Nucleus accumbens (tissue), 56 donors: ENCODE measurements around the gene CD300A.

Experiments used
- DNase-seq, 56 donors: peaks; one replicate each; lab custom pipeline; 2025; lab: John Stamatoyannopoulos, UW

CD300A gene

GRCh38 chr17:74453665-74454196 lies 12.7 kb upstream of the CD300A start:
- peak in 9 of 56 donors; percentile 41 to 89 (median 80) for DNase-seq

DNA sequence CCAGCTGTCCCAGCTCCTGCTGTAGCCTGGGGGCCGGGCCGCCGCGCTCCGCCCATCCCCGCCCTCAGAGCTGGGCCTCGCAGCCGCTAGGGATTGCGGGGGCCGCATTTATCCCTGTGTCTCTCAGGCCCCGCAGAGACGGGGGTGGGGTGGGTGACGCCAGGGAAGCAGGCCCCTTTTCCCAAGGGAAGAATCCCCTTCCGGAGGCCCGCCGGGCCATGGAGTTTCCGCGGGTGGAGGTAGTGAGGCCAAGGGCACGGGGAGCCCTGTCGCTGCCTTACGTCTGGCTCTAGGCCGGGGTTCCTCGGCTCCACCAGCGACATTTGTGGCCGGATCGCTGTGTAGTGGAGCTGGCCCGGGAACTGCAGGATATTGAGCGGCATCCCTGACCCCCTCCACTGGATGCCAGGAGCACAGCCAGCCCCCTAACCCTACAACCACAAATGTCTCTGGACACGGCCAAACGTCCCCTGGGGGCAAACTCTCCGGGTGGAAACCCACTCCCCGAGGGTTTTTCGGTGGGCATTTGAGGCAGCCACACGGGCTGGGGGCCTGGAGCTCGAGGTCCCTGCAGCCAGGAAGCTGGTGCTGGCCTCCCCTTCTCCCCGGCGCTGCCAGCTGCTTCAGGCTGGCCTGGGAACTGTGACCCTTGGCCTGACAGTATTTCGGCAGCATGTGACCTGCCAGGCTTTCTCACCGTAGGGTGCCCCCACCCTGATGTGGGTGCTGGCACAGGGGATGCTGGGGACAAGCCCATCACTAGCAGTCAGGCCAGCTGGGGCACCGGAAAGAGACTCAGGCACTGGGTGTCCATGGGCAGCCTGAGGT lies 12.0 kb upstream of the CD300A start:
- peak in 45 of 56 donors; percentile 31 to 92 (median 74) for DNase-seq

DNA sequence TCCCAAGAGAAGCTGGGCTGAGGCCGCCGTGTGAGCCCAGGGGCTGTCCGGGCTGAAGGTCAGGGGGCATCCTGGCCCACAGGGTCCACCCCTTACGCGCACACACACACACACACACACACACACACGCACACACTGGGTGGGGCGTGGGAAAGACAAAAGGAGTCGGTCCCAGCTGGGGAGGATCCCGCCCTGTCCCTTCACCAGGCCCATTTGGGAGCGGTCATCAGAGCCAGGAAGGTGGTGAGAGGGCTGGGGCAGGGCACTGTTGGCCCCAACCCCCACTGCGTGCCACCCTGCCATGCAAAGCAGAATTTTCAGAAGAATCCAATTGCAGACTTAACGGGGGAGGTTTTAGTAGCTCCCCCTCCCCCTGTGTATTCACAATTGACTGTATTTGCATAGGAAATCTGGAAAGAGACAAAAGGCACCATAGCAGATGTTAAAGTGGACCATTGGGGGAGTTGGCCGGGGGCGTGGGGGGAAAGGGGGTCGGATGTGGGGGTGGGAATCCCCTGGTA lies 11.3 kb upstream of the CD300A start:
- DNase-seq, result no peak

DNA sequence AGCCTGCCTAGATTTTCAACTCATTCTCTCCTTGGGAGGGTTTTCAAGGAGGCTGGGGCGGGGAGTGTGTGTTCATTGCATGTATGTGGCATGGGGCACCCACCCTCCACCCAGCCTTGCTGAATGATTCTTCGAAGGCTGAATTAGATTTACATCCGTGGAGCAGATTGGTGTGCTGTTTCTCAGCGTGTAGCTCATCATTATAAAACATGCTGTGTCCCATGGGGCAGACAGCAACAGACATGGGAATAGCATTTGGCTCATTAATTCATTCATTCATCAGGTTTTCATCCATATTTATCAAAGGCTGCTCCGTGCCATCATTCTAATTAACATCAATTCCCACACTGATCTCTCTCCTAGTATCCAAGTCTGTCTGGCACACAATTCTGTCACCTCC lies 10.6 kb upstream of the CD300A start:
- no peak for DNase-seq

- DNase-seq, result peak in 50 of 56 donors; percentile 20 to 90 (median 64)
Observed at GRCh38 chr17:74457146-74457819, 9.2 kb upstream of the CD300A start.

- no peak for DNase-seq
Observed at GRCh38 chr17:74457820-74458166, 8.6 kb upstream of the CD300A start.

GRCh38 chr17:74458835-74459234 lies 7.6 kb upstream of the CD300A start:
- DNase-seq, result no peak

GRCh38 chr17:74459622-74460021 lies 6.8 kb upstream of the CD300A start:
- no peak for DNase-seq

- DNase-seq, result no peak
Observed at GRCh38 chr17:74460241-74460640, 6.2 kb upstream of the CD300A start.

GRCh38 chr17:74460996-74461395 lies 5.4 kb upstream of the CD300A start:
- DNase-seq, result no peak

DNA sequence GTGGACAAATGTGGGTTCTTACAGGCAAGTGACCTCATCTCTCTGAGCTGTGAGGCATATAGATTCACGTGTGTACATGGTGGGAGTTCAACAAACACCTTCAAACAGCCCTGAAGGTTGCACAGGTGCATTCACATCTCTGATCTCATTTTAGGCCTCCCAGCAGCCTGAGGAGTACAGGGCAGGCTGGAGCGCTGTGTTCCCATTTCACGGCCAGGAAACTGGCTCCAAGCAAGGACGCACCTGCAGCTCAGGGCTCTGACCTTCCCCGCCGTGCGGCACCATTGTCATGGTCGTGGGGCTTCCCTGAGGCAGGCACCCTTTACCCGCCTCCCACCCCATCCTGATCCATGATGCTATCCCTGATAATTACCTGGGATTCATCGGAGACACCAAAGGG lies 4.8 kb upstream of the CD300A start:
- DNase-seq, result no peak

DNA sequence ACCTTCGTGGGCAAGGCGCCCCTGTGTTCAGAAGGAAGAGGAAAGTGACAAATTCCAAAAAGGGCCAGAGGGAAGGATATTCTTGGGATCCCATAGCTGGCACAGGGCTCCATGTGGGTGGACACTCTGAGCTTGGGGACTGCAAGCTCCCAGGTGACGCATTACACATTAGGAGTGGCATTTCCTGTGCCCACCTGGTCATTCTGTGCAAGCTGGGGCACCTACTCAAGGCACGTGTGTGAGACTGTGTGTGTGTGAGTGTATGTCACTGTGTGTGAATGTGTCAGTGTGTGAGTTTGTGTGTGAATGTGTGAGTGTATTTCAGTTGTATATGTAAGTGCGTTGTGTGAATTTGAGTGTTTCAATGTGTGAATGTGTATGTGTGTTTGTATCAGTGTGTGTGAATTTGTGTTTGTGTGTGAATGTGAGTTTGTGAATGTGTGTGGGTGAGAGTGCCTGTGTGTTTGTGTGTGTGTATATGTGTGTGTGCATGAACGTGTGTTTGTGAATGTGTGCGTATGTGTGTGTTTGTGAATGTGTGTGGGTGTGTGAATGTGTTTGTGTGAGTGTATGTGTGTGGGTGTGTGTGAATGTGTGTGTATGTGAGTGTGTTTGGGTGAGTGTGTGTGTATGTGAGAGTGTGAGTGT lies 1.6 kb upstream of the CD300A start:
- no peak for DNase-seq

GRCh38 chr17:74465378-74466110 lies 890 bp upstream of the CD300A start:
- DNase-seq, result no peak

GRCh38 chr17:74466828-74467184 lies 372 bp downstream of the CD300A start:
- no peak for DNase-seq

- no peak for DNase-seq
Observed at GRCh38 chr17:74467221-74467951, 952 bp downstream of the CD300A start.

- no peak for DNase-seq
Observed at GRCh38 chr17:74471341-74471740, 4.9 kb downstream of the CD300A start.

DNA sequence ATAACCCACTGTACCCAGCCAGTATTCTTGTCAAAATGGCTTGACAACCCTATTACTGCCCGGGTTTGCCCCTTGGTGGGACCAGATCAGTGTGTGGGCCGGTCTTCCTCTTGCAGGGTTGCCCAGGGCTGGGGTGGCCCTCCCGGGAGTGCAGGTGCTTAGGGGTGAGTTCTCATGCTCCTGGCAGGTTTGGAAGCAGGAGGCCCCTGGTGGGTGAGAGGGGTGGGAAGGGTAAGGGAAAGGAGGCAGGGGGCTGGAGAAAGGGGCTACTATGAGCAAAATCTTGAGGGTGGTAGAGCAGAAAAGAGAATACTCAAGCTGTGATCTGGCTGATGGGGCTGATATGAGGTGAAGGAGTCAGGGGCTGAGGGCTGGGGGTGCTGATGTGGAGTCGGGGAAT lies 6.5 kb downstream of the CD300A start:
- no peak for DNase-seq

GRCh38 chr17:74473294-74473693 lies 6.9 kb downstream of the CD300A start:
- DNase-seq, result no peak

DNA sequence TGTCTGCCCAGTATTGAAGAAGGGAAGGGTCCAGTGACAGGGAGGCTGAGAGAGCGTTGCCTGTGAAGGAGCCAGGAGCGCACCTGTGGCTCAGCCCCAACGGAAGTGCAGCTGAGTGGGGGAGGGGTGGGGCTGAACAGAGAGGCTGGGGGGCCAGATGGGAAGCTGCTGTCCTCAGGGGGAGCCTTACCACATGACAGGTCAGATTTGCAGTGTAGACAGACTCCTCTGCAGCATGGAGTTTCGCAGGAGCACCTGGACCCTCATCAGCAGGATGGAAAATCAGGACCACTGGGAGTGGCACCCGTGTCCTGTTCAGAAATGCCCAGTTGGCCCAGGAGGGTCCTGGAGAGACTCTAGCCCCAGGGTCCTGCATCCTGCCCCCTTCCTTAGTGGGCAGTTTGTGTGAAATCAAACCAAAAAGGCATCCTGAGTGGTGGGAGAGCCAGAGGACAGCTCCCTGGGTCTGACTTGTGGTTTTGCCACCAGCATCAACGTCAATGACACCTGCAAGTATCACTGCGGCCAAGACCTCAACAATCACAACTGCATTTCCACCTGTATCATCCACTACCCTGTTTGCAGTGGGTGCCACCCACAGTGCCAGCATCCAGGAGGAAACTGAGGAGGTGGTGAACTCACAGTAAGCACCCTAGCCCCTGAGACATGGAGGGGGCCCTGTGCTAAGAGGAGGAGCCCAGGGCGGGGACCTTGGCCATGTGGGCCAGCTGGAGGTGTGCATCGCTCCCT lies 7.8 kb downstream of the CD300A start:
- no peak for DNase-seq
